Gastrocnemius medialis (tissue), 4 donors: Measurements from ENCODE around the gene TMC3. TPM values are rescaled to one million over a fixed set of nuclear protein-coding genes. Genes with fewer than 3 reads are reported as not detected.

Source experiments
- ATAC-seq, 2 donors: fragments of 150-250 bp; one replicate each; pipeline ENCODE4 v1.9.1; 2016
- DNase-seq, 2 donors: peaks; one replicate each; pipeline ENCODE4 v3.0.0-alpha.2; 2019
- H3K27ac ChIP-seq, 4 donors: fragments of 200-600 bp; sonication (generic); 1 replicate in 1 of 4; 2 replicates in 3 of 4; pipeline ENCODE4 v1.5.1; 2016 to 2018; ENCODE audit warnings: mild to moderate bottlenecking in 2 of 4, moderate library complexity in 1 of 4
- H3K27me3 ChIP-seq, 3 donors: fragments of 200-600 bp; sonication (generic) in 2 of 3; 1 replicate in 1 of 3; 2 replicates in 2 of 3; pipeline versions ENCODE4 v1.5.1 to v1.6.0; 2016 to 2019; ENCODE audit warnings: mild to moderate bottlenecking in 1 of 3, moderate library complexity in 1 of 3
- H3K36me3 ChIP-seq, 2 donors: fragments of 200-600 bp; sonication (generic) in 1 of 2; one replicate each; pipeline ENCODE4 v1.5.1; 2017 to 2018
- H3K4me1 ChIP-seq, 2 donors: fragments of 200-600 bp; sonication (generic) in 1 of 2; one replicate each; pipeline ENCODE4 v1.5.1; 2016 to 2017; ENCODE audit warnings: mild to moderate bottlenecking in 2 of 2
- H3K4me3 ChIP-seq, 4 donors: fragments of 200-600 bp; sonication (generic) in 3 of 4; 1 replicate in 1 of 4; 2 replicates in 3 of 4; pipeline ENCODE4 v1.5.1; 2016 to 2019; ENCODE audit warnings: mild to moderate bottlenecking in 2 of 4
- H3K9me3 ChIP-seq, 3 donors: fragments of 200-600 bp; sonication (generic) in 2 of 3; 1 replicate in 1 of 3; 2 replicates in 2 of 3; pipeline ENCODE4 v1.5.1; 2016 to 2019
- POLR2A ChIP-seq, 2 donors: fragments of 450-650 bp; IDR thresholded peaks; one replicate each; pipeline ENCODE4 v1.6.1; 2017; ENCODE audit warnings: antibody characterized with exemption in 2 of 2, mild to moderate bottlenecking in 2 of 2, moderate library complexity in 2 of 2
- in situ Hi-C, 4 donors: fragments of 200-750 bp; cut with MboI; loops; one replicate each; pipeline versions ENCODE4 v1.15.0 to v1.8.0; 2017; ENCODE audit warnings: low sequenced_read_pairs in 4 of 4
- intact Hi-C: fragments of 100-400 bp; cut with DNase I; formaldehyde crosslinking; loops from one replicate; pipeline ENCODE4 v1.15.1; 2023; ENCODE audit warnings: low total_unique reads
- total RNA-seq, 4 donors: library from RNA; depleted of rRNA; stranded (reverse); fragments of >200 nt; gene quantifications; one replicate each; pipeline versions ENCODE4 v1.1.0 to v1.2.3, GENCODE V29; 2016
- TF ChIP-seq, protein P1 (sequence below), 5 experiments: fragments of 450-650 bp in 3 of 5; fragments of 200-600 bp in 2 of 5; sonication (generic) in 2 of 5; IDR thresholded peaks in 4 of 5; conservative IDR thresholded peaks in 1 of 5; 1 replicate in 4 of 5; 2 replicates in 1 of 5; pipeline ENCODE4 v1.5.1; 2016 to 2019; ENCODE audit warnings: antibody characterized with exemption in 5 of 5, mild to moderate bottlenecking in 3 of 5, moderate library complexity in 3 of 5

Gene TMC3
- total RNA-seq, 4 donors from 2014 or later = not detected

DNA sequence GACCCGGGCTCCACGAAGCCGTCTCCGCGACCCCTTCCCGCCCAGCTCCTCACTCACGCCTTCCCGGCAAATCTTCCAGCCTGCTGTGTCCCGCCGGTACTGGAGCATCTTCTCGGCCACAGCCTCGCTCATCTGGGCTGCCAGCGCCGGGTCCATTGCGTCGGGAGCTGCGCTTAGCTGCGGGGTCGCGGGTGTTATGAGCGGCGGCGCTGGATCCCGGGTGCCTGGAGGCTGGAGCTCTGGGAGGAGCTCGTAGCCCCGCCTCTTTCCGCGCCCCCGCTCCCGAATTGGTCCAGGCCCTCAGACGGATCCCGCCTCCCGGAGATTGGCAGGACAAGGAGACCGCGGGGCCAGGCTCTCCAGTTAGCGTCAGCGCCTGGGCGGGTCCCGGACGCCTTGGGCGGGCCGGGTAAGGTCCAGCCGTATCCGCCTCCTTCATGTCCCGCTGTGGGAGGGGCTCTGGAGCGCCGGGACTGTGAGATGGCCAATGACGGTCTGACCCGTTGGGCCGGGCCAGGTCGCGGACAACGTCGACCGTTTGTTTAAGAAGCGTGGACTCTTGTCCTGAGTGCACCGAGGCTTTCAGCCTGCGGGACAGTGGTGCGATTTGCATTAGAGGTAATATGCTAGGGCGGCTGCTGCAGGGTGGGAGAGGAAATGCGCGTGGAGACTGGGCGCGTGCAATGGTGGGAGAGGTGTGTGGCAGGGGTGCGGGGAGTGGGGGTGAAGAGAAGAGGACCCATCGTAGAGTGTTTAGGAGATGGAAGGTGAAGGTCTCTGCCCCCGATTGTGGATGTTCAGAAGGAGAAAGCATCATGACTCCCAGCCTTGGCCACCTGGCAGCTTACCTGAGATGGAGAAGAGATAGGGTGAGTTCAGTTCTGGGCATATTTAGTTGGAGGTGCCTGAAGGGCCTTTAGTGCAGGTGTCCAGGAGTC is 49.8 kb downstream of the TMC3 start, which contains the start of gene STARD5:
Gene STARD5 (minus strand): TSS at position 198 of the 938 bp plus-strand sequence. CDS start 42 bp downstream, at position 156.
- peak; percentile 96 for DNase-seq
- Histone ChIP-seq H3K9me3 (no peaks in the 10 kb centered on the region), H3K27ac (peak within 1 kb of the TSS in 3 of 4 donors; percentile 67 to 70 (median 68)), H3K36me3 (no peaks in the 10 kb centered on the region), H3K27me3 (no peaks in the 10 kb centered on the region), H3K4me3 (peak within 1 kb of the TSS; percentile 57 to 95 (median 78)), H3K4me1 (peaks cover 5 to 9% of the 10 kb centered on the region in 2 donors)
- TF ChIP-seq, protein P1, sequence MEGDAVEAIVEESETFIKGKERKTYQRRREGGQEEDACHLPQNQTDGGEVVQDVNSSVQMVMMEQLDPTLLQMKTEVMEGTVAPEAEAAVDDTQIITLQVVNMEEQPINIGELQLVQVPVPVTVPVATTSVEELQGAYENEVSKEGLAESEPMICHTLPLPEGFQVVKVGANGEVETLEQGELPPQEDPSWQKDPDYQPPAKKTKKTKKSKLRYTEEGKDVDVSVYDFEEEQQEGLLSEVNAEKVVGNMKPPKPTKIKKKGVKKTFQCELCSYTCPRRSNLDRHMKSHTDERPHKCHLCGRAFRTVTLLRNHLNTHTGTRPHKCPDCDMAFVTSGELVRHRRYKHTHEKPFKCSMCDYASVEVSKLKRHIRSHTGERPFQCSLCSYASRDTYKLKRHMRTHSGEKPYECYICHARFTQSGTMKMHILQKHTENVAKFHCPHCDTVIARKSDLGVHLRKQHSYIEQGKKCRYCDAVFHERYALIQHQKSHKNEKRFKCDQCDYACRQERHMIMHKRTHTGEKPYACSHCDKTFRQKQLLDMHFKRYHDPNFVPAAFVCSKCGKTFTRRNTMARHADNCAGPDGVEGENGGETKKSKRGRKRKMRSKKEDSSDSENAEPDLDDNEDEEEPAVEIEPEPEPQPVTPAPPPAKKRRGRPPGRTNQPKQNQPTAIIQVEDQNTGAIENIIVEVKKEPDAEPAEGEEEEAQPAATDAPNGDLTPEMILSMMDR (IDR thresholded peaks at IDR 0.05 in 4 of 5, conservative IDR thresholded peaks at IDR 0.05 in 1 of 5) = no peak
- TF ChIP-seq POLR2A (IDR thresholded peaks at IDR 0.05) = peak; percentile 40 to 74
- in situ Hi-C loops = no loop called here
- intact Hi-C loops = no loop called here
- ATAC-seq = peak; percentile 98

DNA sequence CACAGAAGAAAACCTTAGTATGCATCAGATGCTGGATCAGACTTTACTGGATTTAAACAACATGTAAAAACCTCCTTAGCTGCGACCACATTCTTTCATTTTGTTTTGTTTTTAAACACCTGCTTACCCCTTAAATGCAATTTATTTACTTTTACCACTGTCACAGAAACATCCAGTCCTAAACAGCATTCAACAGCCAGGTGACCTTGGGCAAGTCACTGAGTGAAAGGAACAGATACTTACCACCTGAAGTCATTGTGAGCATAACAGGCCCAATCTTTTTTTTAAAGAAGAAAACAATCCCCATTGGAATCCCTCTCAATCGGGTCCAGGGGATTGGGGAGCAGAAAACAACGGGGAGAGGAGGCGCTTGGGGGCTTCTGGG is 50.5 kb downstream of the TMC3 start:
- Histone ChIP-seq H3K9me3 (no peaks in the 10 kb centered on the region), H3K36me3 (no peaks in the 10 kb centered on the region), H3K27me3 (no peaks in the 10 kb centered on the region), H3K4me1 (peaks cover 5 to 9% of the 10 kb centered on the region in 2 donors), H3K4me3 (peak overlapping the region; percentile 57 to 95 (median 78)), H3K27ac (peak overlapping the region in 3 of 4 donors; percentile 67 to 70 (median 68))
- in situ Hi-C loops (no loop called here), intact Hi-C loops (no loop called here)
- DNase-seq (no peak), ATAC-seq (peak in 1 of 2 donors; percentile 3)
- TF ChIP-seq POLR2A (IDR thresholded peaks at IDR 0.05) = no peak
- TF ChIP-seq, protein P1 (IDR thresholded peaks at IDR 0.05 in 4 of 5, conservative IDR thresholded peaks at IDR 0.05 in 1 of 5) = no peak

DNA sequence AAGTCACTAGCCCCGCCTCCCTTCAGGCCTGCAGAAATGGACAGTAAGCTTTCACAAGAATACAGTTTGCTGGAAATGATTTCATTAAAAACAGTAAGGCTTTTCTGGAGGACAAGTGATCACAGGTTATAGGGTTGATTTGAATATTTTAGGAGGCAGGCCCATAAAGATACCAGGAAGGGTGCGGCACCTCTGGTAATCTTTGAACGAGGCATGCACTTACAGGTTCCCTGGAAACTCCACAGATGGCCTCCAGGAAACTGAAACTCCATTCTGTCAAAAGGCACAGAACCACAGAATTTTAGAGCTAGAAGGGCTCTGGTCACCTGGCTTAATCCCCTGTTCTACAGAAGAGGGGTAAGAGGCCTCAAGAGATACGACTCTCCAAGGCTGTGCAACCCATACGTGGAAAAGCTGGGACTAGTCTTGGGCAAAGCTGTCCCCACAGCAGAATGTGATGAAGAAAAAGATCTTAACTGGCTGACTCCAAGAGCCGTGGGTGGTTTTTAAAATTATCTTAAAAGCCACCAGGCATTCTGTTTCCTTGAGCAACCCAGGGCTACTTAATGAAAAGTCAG is 51.2 kb downstream of the TMC3 start:
- Histone ChIP-seq H3K4me1 (peaks cover 5 to 9% of the 10 kb centered on the region in 2 donors), H3K27ac (no peak overlapping the region), H3K36me3 (no peaks in the 10 kb centered on the region), H3K9me3 (no peaks in the 10 kb centered on the region), H3K4me3 (no peak overlapping the region), H3K27me3 (no peaks in the 10 kb centered on the region)
- DNase-seq = no peak
- ATAC-seq = no peak
- TF ChIP-seq POLR2A (IDR thresholded peaks at IDR 0.05) = no peak
- TF ChIP-seq, protein P1 (IDR thresholded peaks at IDR 0.05 in 4 of 5, conservative IDR thresholded peaks at IDR 0.05 in 1 of 5) = no peak
- in situ Hi-C loops (no loop called here), intact Hi-C loops (no loop called here)

DNA sequence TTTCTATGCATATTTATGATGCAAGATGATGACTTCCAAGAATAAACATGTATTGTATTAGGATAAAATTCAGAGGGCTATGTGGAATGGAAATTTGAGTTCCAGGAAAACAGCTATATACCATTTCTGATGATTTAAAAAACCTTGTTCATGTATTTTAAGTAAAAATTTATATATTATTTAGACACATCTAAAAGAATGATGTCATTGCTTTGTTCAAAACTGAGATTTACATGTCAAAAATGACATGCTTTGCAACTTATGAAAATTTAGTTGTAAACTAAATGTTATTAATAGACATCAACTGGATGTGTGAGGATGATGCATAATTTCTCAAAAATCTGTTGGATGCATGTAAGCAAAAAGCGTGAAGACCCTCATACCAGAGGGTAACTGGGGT is 52.3 kb downstream of the TMC3 start:
- no peaks in the 10 kb centered on the region for H3K9me3 ChIP-seq
- TF ChIP-seq, protein P1 (IDR thresholded peaks at IDR 0.05 in 4 of 5, conservative IDR thresholded peaks at IDR 0.05 in 1 of 5) = no peak
- TF ChIP-seq POLR2A (IDR thresholded peaks at IDR 0.05) = no peak
- intact Hi-C loops = no loop called here
- peaks cover 5 to 9% of the 10 kb centered on the region in 2 donors for H3K4me1 ChIP-seq
- no peak overlapping the region for H3K27ac ChIP-seq
- ATAC-seq = no peak
- H3K27me3 ChIP-seq = no peaks in the 10 kb centered on the region
- in situ Hi-C loops = no loop called here
- no peak for DNase-seq
- H3K4me3 ChIP-seq = no peak overlapping the region
- no peaks in the 10 kb centered on the region for H3K36me3 ChIP-seq
